Spleen (tissue), 11 donors: ENCODE results near the gene FAM3D. TPM values are rescaled to one million over a fixed set of nuclear protein-coding genes. Genes with fewer than 3 reads are reported as not detected.

Experiments used
- DNase-seq: peaks from one replicate; pipeline ENCODE4 v3.0.0-alpha.2; 2020
- H3K27ac ChIP-seq, 8 donors: fragments of 200-600 bp; sonication (generic) in 7 of 8; 1 replicate in 4 of 8; 2 replicates in 4 of 8; pipeline versions ENCODE4 v1.5.0 to v1.8.0; 2016 to 2021; ENCODE audit warnings: inconsistent platforms in 4 of 8, mild to moderate bottlenecking in 4 of 8, moderate library complexity in 1 of 8
- H3K27me3 ChIP-seq, 7 donors: fragments of 200-600 bp; sonication (generic) in 6 of 7; replicated peaks in 1 of 7; 1 replicate in 4 of 7; 2 replicates in 3 of 7; pipeline versions ENCODE4 v1.5.0 to v1.8.0; 2016 to 2021; ENCODE audit warnings: inconsistent platforms in 3 of 7, mild to moderate bottlenecking in 1 of 7
- H3K36me3 ChIP-seq, 6 donors: fragments of 200-600 bp; sonication (generic) in 5 of 6; 1 replicate in 4 of 6; 2 replicates in 2 of 6; pipeline versions ENCODE4 v1.5.0 to v1.8.0; 2016 to 2021; ENCODE audit warnings: inconsistent platforms in 2 of 6
- H3K4me1 ChIP-seq, 6 donors: fragments of 200-600 bp; sonication (generic) in 5 of 6; 1 replicate in 3 of 6; 2 replicates in 3 of 6; pipeline versions ENCODE4 v1.5.0 to v1.8.0; 2016 to 2021; ENCODE audit warnings: inconsistent platforms in 3 of 6
- H3K4me3 ChIP-seq, 8 donors: fragments of 200-600 bp; sonication (generic) in 7 of 8; 1 replicate in 4 of 8; 2 replicates in 4 of 8; pipeline versions ENCODE4 v1.5.0 to v1.8.0; 2016 to 2021; ENCODE audit warnings: inconsistent platforms in 4 of 8, mild to moderate bottlenecking in 4 of 8, moderate library complexity in 2 of 8
- H3K9me3 ChIP-seq, 8 donors: fragments of 200-600 bp; sonication (generic) in 7 of 8; 1 replicate in 4 of 8; 2 replicates in 4 of 8; pipeline versions ENCODE4 v1.5.0 to v1.8.0; 2016 to 2021; ENCODE audit warnings: inconsistent platforms in 4 of 8
- POLR2A ChIP-seq, 3 donors: fragments of 450-650 bp; IDR thresholded peaks; one replicate each; pipeline ENCODE4 v1.5.1; 2017; ENCODE audit warnings: antibody characterized with exemption in 3 of 3, mild to moderate bottlenecking in 1 of 3
- POLR2AphosphoS5 ChIP-seq, 3 donors: sonication (generic); formaldehyde crosslinking; IDR thresholded peaks; one replicate each; pipeline ENCODE4 v1.5.1; 2017; ENCODE audit warnings: antibody characterized with exemption in 3 of 3
- WGBS, 5 donors: extraction: QIAGEN DNeasy Blood & Tissue Kit in 3 of 5; methylation state at CpG; one replicate each; pipeline versions ENCODE4 v1.1.5 to v1.1.7; 2013 to 2018; 5-methylcytosine and 5-hydroxymethylcytosine counted together
- intact Hi-C: fragments of 100-400 bp; cut with DNase I; formaldehyde crosslinking; loops from one replicate; pipeline ENCODE4 v1.15.0; 2023; ENCODE audit warnings: low total_unique reads
- polyA plus RNA-seq, 3 donors: library from polyadenylated mRNA; stranded (reverse); fragments of 200-250 nt; gene quantifications; one replicate each; pipeline ENCODE4 v1.2.1, GENCODE V29; 2013
- total RNA-seq, 7 donors: library from RNA; depleted of rRNA in 3 of 7; stranded (reverse); fragments of >200 nt in 3 of 7; fragmentation: NEBNext Ultra II Directional in 4 of 7; extraction: Animal tissue kit (Norgen Biotek cat#: 25700) in 4 of 7; gene quantifications; one replicate each; pipeline versions ENCODE4 v1.1.0 to v1.2.1, GENCODE V29; 2016 to 2021
- TF ChIP-seq, protein P1 (sequence below), 11 experiments: fragments of 200-600 bp in 7 of 11; fragments of 450-650 bp in 4 of 11; sonication (generic) in 4 of 11; IDR thresholded peaks in 8 of 11; conservative IDR thresholded peaks in 3 of 11; 1 replicate in 7 of 11; 2 replicates in 4 of 11; pipeline versions ENCODE4 v1.4.0 to v1.8.0; 2016 to 2021; ENCODE audit warnings: antibody characterized with exemption in 11 of 11, inconsistent platforms in 4 of 11, mild to moderate bottlenecking in 1 of 11
- donor health status: healthy with polysubstance abuse.
- donor health status: DM: no; HTN: no; CAD: no; lungs with moderate emphysema.
- donor health status: DM: no; HTN: no; CAD: no.
- donor health status: Bipolar disorder and iron deficiency.
- donor health status: healthy.
- donor health status: DM: no; HTN: no; CAD: no.
- donor health status: DM: yes; HTN: yes; CAD: no.

FAM3D gene
- total and polyA plus RNA-seq, 10 donors = 0.23 to 0.42 (median 0.32) TPM; not detected in 6

DNA sequence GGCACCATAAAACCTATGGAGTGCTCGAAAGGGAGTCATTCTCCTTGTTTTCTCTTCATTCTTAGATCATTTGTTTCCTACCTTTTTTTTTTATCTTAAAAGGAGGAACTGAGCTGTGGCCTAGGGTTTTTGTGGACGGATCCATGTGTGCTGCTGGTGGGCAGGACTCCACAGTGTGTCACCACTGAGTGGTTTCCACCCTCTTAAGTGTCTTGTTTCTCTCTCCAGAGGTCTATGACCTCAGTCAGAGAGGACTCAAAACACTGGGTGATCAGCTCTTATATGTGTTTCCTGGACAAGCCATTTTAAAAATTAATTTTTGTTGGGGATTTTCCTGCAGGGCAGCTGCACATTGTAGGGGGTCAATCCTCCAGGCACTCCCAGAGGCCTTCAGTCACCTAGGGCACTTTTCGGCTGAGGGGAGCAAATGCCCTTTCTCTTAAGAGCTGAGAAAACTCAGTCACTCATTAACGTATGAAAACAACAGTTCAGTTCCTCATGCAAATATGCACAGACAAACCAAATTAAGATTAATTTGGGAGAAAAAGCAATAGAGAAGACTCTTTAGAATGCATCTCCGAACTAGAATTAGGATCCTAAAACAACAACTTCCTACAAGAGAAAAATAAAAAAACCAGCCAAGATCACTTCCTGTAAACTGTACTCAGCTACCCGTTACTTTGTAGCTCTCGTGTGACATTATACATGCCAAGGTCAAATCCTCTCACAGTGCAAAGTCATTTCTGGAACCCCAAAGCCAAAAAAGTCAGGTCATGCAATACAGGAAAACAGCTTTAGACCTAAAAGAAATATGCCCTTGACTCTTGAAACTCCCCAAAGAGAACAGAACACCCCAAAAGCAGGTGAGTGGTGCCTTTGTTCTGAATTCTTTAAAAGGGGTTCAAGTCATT, 27.6 kb upstream of the FAM3D start:
- Histone ChIP-seq H3K36me3 (no peaks in the 10 kb centered on the region), H3K4me1 (peaks cover 0 to 16% (median 3%) of the 10 kb centered on the region in 6 donors), H3K27me3 (no peaks in the 10 kb centered on the region), H3K27ac (peak overlapping the region in 7 of 8 donors; percentile 37 to 69 (median 58)), H3K9me3 (peaks cover 0 to 36% (median 22%) of the 10 kb centered on the region in 8 donors), H3K4me3 (no peak overlapping the region)
- DNase-seq = no peak
- intact Hi-C loops = no loop called here
- TF ChIP-seq, protein P1, sequence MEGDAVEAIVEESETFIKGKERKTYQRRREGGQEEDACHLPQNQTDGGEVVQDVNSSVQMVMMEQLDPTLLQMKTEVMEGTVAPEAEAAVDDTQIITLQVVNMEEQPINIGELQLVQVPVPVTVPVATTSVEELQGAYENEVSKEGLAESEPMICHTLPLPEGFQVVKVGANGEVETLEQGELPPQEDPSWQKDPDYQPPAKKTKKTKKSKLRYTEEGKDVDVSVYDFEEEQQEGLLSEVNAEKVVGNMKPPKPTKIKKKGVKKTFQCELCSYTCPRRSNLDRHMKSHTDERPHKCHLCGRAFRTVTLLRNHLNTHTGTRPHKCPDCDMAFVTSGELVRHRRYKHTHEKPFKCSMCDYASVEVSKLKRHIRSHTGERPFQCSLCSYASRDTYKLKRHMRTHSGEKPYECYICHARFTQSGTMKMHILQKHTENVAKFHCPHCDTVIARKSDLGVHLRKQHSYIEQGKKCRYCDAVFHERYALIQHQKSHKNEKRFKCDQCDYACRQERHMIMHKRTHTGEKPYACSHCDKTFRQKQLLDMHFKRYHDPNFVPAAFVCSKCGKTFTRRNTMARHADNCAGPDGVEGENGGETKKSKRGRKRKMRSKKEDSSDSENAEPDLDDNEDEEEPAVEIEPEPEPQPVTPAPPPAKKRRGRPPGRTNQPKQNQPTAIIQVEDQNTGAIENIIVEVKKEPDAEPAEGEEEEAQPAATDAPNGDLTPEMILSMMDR (IDR thresholded peaks at IDR 0.05 in 8 of 11, conservative IDR thresholded peaks at IDR 0.05 in 3 of 11) = no peak
- TF ChIP-seq POLR2A (IDR thresholded peaks at IDR 0.05) (no peak), POLR2AphosphoS5 (IDR thresholded peaks at IDR 0.05) (no peak)
- 23 to 41% (median 27%) methylated on average over 7 of the region's 7 CpGs for WGBS, 5 donors

DNA sequence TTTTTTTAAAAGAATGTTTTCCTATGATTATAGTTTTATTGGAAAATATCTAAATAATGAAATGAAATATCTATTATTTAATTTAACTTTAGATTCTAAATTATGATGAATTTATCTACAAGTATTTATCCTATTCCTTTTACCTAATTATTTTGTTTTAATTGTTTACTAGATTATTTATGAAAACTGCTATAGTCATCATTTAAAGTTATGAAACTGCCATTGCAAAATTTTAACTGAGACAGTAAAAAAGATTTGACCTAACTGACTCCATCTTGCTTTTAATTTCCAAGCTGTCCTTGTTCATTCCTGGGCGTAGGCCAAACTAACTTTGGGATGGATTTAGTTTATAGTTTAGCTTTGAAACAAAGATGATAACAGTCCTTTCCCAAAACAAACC, 25.9 kb upstream of the FAM3D start:
- Histone ChIP-seq H3K36me3 (no peaks in the 10 kb centered on the region), H3K27me3 (peaks cover 0 to 3% (median 0%) of the 10 kb centered on the region in 7 donors), H3K27ac (no peak overlapping the region), H3K4me3 (no peak overlapping the region), H3K9me3 (peaks cover 0 to 36% (median 22%) of the 10 kb centered on the region in 8 donors), H3K4me1 (peaks cover 0 to 16% (median 3%) of the 10 kb centered on the region in 6 donors)
- TF ChIP-seq POLR2A (IDR thresholded peaks at IDR 0.05) = no peak
- TF ChIP-seq POLR2AphosphoS5 (IDR thresholded peaks at IDR 0.05) = no peak
- TF ChIP-seq, protein P1 (IDR thresholded peaks at IDR 0.05 in 8 of 11, conservative IDR thresholded peaks at IDR 0.05 in 3 of 11) = no peak
- 90 to 100% (median 91%) methylated on average over 1 of the region's 1 CpG for WGBS, 5 donors
- no peak for DNase-seq
- intact Hi-C loops = no loop called here

DNA sequence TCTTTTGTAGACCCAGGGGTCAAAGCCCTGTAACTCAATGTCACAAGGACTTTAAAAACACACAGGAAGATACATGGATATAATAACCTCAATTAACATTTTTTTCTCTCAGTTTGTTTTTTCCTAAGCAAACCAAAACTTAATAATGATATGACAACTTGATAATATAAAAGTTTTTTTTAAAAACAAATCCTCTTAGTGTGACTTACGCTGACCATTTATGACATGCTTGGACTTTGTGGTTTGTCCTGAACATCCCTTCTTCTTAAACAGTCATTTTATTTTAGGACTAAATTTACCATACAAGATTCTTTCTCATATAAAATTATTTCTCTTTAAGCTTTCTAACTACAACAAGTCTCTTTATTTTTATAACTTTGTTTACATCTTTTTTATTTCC, 25.4 kb upstream of the FAM3D start:
- intact Hi-C loops = no loop called here
- 63 to 98% (median 92%) methylated on average over 1 of the region's 1 CpG for WGBS, 5 donors
- TF ChIP-seq, protein P1 (IDR thresholded peaks at IDR 0.05 in 8 of 11, conservative IDR thresholded peaks at IDR 0.05 in 3 of 11) = no peak
- no peak for TF ChIP-seq POLR2A (IDR thresholded peaks at IDR 0.05)
- no peak for TF ChIP-seq POLR2AphosphoS5 (IDR thresholded peaks at IDR 0.05)
- Histone ChIP-seq H3K36me3 (no peaks in the 10 kb centered on the region), H3K4me3 (no peak overlapping the region), H3K9me3 (peaks cover 0 to 36% (median 22%) of the 10 kb centered on the region in 8 donors), H3K27me3 (peaks cover 0 to 3% (median 0%) of the 10 kb centered on the region in 7 donors), H3K4me1 (peaks cover 0 to 16% (median 3%) of the 10 kb centered on the region in 6 donors), H3K27ac (no peak overlapping the region)
- DNase-seq = no peak

GRCh38 chr3:58690490-58690889, 23.9 kb upstream of the FAM3D start:
- H3K27me3 ChIP-seq = peaks cover 0 to 3% (median 0%) of the 10 kb centered on the region in 7 donors
- peaks cover 0 to 16% (median 3%) of the 10 kb centered on the region in 6 donors for H3K4me1 ChIP-seq
- 93 to 98% (median 97%) methylated on average over 2 of the region's 2 CpGs for WGBS, 5 donors
- no peaks in the 10 kb centered on the region for H3K36me3 ChIP-seq
- DNase-seq = no peak
- intact Hi-C loops = no loop called here
- H3K9me3 ChIP-seq = peaks cover 0 to 36% (median 22%) of the 10 kb centered on the region in 8 donors
- H3K27ac ChIP-seq = no peak overlapping the region
- no peak overlapping the region for H3K4me3 ChIP-seq
- no peak for TF ChIP-seq POLR2AphosphoS5 (IDR thresholded peaks at IDR 0.05)
